OCI-LY1 (cell line): ENCODE data around the gene GOLGA6L7.
"Not testable (repeated sequence)": the region's sequence is repeated elsewhere in the genome, so short reads cannot be mapped to it uniquely, and the experiment has no call there.

ENCODE experiments used
- H2AFZ ChIP-seq: fragments of 200-600 bp; sonication (generic), shearing (Covaris generic); 2 replicates; pipeline ENCODE4 v1.6.0; 2014; ENCODE audit warnings: antibody characterized with exemption, mild to moderate bottlenecking, low read length
- H3F3A ChIP-seq: fragments of 200-600 bp; sonication (generic), shearing (Covaris generic); 2 replicates; pipeline ENCODE4 v1.6.0; 2014; ENCODE audit warnings: mild to moderate bottlenecking, antibody characterized with exemption, low read length, moderate library complexity; ENCODE audit not compliant: insufficient read depth
- H3K27ac ChIP-seq: fragments of 200-600 bp; sonication (generic); 2 replicates; pipeline ENCODE4 v1.5.1; 2014; ENCODE audit warnings: low read length, mixed run types, mild to moderate bottlenecking, low read depth; ENCODE audit not compliant: poor library complexity, severe bottlenecking
- H3K27me3 ChIP-seq: fragments of 200-600 bp; sonication (generic); 2 replicates; pipeline ENCODE4 v1.6.0; 2014; ENCODE audit warnings: antibody characterized with exemption, mild to moderate bottlenecking, low read length, moderate library complexity; ENCODE audit not compliant: insufficient read depth
- H3K36me3 ChIP-seq: fragments of 200-600 bp; sonication (generic); 2 replicates; pipeline ENCODE4 v1.6.1; 2014; ENCODE audit warnings: mild to moderate bottlenecking, antibody characterized with exemption, low read length, moderate library complexity, mixed read lengths; ENCODE audit not compliant: insufficient read depth
- H3K4me1 ChIP-seq: fragments of 200-600 bp; sonication (generic); 2 replicates; pipeline ENCODE4 v1.5.1; 2014; ENCODE audit warnings: mild to moderate bottlenecking, low read length, moderate library complexity; ENCODE audit not compliant: insufficient read depth, severe bottlenecking
- H3K4me2 ChIP-seq: fragments of 200-600 bp; sonication (generic), shearing (Covaris generic); 2 replicates; pipeline ENCODE4 v1.6.1; 2014; ENCODE audit warnings: low read length
- H3K4me3 ChIP-seq: fragments of 200-600 bp; sonication (generic); 2 replicates; pipeline ENCODE4 v1.5.1; 2014; ENCODE audit warnings: low read length, low read depth, mild to moderate bottlenecking, mixed read lengths; ENCODE audit not compliant: poor library complexity, severe bottlenecking
- H3K79me2 ChIP-seq: fragments of 200-600 bp; shearing (Covaris generic); 2 replicates; pipeline ENCODE4 v1.6.1; 2016; ENCODE audit warnings: mixed run types, low read length, mixed read lengths; ENCODE audit not compliant: insufficient read depth
- H3K9ac ChIP-seq: fragments of 200-600 bp; sonication (generic), shearing (Covaris generic); 2 replicates; pipeline ENCODE4 v1.6.1; 2014; ENCODE audit warnings: mild to moderate bottlenecking, low read length, mixed read lengths
- H3K9me2 ChIP-seq: fragments of 200-600 bp; sonication (generic), shearing (Covaris generic); 2 replicates; pipeline ENCODE4 v1.6.1; 2014; ENCODE audit warnings: low read depth, mild to moderate bottlenecking, low read length, mixed read lengths
- H3K9me3 ChIP-seq: fragments of 200-600 bp; shearing (Covaris generic); 2 replicates; pipeline ENCODE4 v1.6.1; 2014; ENCODE audit warnings: low read length, mixed read lengths
- H4K20me1 ChIP-seq: fragments of 200-600 bp; sonication (generic), shearing (Covaris generic); 2 replicates; pipeline ENCODE4 v1.6.0; 2016; ENCODE audit warnings: mild to moderate bottlenecking, low read length; ENCODE audit not compliant: insufficient read depth
- EZH2 ChIP-seq: fragments of 200-600 bp; sonication (generic), shearing (Covaris generic); IDR thresholded peaks from 2 replicates; pipeline ENCODE4 v1.8.0; 2017; ENCODE audit warnings: borderline replicate concordance, mixed run types, mild to moderate bottlenecking, antibody characterized with exemption, low read length, moderate library complexity, mixed read lengths
- TF ChIP-seq, protein P1 (sequence below): fragments of 200-600 bp; sonication (generic), shearing (Covaris generic); IDR thresholded peaks from 2 replicates; pipeline ENCODE4 v1.5.1; 2017; ENCODE audit warnings: mild to moderate bottlenecking, antibody characterized with exemption, low read length, moderate library complexity, mixed read lengths

Gene GOLGA6L7

DNA sequence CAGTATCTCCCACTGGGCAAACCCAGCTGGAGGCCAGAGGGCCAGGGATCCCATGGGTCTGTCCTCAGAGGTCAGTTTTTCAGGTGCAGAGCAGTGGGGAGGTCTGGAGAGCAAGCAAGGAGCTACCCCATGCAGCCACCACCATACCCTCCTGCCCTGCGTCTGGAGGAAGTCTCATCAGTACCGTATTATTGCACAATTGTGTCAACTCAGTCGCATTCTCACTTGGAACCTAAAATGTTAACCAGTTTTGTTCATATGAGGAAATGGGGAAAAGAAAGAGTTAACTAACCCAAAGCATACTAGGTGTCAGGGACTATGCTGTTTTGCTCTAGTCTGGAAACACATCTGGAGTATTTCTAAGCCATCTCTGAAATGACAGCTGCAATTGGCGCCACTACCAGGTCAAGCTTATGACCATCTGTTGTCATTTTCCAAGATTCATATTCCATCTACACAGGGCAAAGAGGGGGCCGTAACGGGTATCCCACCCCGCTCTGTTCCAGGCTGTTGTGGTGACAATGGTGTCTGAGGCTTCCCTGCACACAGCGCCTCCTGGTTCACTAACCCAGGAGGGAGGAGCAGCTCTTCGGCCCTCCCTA, 20.4 kb upstream of the GOLGA6L7 start:
- H3K27me3 ChIP-seq: no peaks in the 10 kb centered on the region
- H2AFZ ChIP-seq: no peak overlapping the region
- no peak for TF ChIP-seq EZH2
- TF ChIP-seq, protein P1, sequence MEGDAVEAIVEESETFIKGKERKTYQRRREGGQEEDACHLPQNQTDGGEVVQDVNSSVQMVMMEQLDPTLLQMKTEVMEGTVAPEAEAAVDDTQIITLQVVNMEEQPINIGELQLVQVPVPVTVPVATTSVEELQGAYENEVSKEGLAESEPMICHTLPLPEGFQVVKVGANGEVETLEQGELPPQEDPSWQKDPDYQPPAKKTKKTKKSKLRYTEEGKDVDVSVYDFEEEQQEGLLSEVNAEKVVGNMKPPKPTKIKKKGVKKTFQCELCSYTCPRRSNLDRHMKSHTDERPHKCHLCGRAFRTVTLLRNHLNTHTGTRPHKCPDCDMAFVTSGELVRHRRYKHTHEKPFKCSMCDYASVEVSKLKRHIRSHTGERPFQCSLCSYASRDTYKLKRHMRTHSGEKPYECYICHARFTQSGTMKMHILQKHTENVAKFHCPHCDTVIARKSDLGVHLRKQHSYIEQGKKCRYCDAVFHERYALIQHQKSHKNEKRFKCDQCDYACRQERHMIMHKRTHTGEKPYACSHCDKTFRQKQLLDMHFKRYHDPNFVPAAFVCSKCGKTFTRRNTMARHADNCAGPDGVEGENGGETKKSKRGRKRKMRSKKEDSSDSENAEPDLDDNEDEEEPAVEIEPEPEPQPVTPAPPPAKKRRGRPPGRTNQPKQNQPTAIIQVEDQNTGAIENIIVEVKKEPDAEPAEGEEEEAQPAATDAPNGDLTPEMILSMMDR: no peak
- H3K36me3 ChIP-seq: no peaks in the 10 kb centered on the region
- H3K9ac ChIP-seq: no peak overlapping the region
- no peak overlapping the region for H3K4me3 ChIP-seq
- no peaks in the 10 kb centered on the region for H4K20me1 ChIP-seq
- no peaks in the 10 kb centered on the region for H3K9me2 ChIP-seq
- H3K79me2 ChIP-seq: no peaks in the 10 kb centered on the region
- no peak overlapping the region for H3K27ac ChIP-seq
- no peak overlapping the region for H3K4me2 ChIP-seq
- no peaks in the 10 kb centered on the region for H3K4me1 ChIP-seq
- H3K9me3 ChIP-seq: no peaks in the 10 kb centered on the region
- no peaks in the 10 kb centered on the region for H3F3A ChIP-seq

DNA sequence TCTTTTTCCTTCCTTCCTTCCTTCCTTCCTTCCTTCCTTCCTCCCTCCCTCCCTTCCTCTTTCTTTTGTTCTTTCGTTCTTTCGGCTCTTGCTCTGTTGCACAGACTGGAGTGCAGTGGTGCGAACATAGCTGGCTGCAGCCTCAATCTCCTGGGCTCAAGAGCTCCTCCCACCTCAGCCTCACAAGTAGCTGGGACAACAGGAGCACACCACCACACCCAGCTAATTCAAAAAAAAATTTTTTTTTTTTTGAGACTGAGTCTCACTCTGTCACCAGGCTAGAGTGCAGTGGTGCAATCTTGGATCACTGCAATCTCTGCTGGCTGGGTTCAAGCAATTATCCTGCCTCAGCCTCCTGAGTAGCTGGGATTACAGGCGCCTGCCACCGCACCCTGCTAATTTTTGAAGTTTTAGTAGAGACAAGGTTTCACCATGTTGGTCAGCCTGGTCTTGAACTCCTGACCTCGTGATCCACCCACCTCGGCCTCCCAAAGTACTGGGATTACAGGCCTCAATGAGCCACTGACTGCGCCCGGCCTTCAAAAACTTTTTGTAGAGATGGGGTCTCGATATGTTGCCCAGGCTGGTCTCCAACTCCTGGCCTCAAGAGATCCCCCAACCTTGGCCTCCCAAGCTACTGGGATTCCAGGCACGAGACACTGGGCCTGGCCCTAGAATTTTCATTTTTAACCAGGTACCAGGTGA, 13.3 kb upstream of the GOLGA6L7 start:
- H2AFZ ChIP-seq, H3K9ac ChIP-seq, H3F3A ChIP-seq, H3K9me2 ChIP-seq, H3K27ac ChIP-seq, H3K9me3 ChIP-seq, H3K4me2 ChIP-seq, H3K27me3 ChIP-seq, H3K36me3 ChIP-seq, H3K79me2 ChIP-seq, H3K4me3 ChIP-seq, H3K4me1 ChIP-seq, H4K20me1 ChIP-seq: not testable (repeated sequence)

GRCh38 chr15:28861031-28861534, 12.6 kb upstream of the GOLGA6L7 start:
- H4K20me1 ChIP-seq: no peaks in the 10 kb centered on the region
- H3K4me1 ChIP-seq: no peaks in the 10 kb centered on the region
- H3K4me3 ChIP-seq: no peak overlapping the region
- no peaks in the 10 kb centered on the region for H3K79me2 ChIP-seq
- no peaks in the 10 kb centered on the region for H3K27me3 ChIP-seq
- TF ChIP-seq, protein P1: no peak
- TF ChIP-seq EZH2: no peak
- H3K9me3 ChIP-seq: no peaks in the 10 kb centered on the region
- no peak overlapping the region for H3K9ac ChIP-seq
- H3K4me2 ChIP-seq: no peak overlapping the region
- H3K9me2 ChIP-seq: no peaks in the 10 kb centered on the region
- no peaks in the 10 kb centered on the region for H3F3A ChIP-seq
- no peaks in the 10 kb centered on the region for H3K36me3 ChIP-seq
- no peak overlapping the region for H2AFZ ChIP-seq
- H3K27ac ChIP-seq: no peak overlapping the region

DNA sequence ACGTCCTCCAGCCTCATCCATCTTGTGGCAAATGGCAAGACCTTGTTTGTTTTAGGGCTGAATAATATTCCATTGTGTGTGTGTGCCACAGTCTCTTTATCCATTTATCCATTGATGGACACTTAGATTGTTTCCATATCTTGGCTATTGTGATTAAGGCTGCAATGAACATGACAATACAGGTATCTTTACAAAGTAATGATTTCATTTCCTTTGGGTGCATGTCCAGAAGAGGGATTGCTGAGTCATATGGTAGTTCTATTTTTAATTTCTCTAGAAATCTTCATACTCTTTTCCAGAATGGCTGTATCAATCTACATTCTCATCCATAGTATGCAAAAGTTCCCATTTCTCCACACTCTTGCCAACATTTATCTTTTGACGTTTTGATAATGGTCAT, 6.1 kb upstream of the GOLGA6L7 start:
- H3K27ac ChIP-seq, H3K9me3 ChIP-seq, H3K9me2 ChIP-seq, H4K20me1 ChIP-seq, H2AFZ ChIP-seq, H3K4me3 ChIP-seq, H3K9ac ChIP-seq, H3K4me2 ChIP-seq, H3K79me2 ChIP-seq, H3K4me1 ChIP-seq, H3F3A ChIP-seq, H3K36me3 ChIP-seq, H3K27me3 ChIP-seq: not testable (repeated sequence)

DNA sequence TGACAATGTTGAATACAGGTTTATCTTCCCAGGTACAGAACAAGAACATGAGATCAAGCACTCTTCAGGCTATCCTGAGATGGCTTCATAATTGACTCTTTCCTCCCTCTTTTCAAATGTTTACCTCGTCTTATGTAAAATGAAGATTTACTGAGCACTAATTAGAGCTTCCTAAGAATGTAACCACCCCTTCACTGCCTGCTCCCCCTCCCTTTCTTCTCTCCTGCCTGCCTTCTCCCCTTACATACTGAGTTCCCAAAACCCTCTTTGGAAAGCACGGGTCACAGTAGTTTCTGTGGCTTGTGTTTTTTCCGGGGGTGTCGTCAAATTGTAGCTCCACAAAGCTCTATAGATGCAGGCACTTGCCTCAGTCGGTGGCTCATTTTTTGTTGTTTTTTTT, 5.2 kb upstream of the GOLGA6L7 start:
- not testable (repeated sequence) for H3K9me3 ChIP-seq, H3K4me3 ChIP-seq, H3K9ac ChIP-seq, H3K27ac ChIP-seq, H3K79me2 ChIP-seq, H3K4me2 ChIP-seq, H3K27me3 ChIP-seq, H3K36me3 ChIP-seq, H3F3A ChIP-seq, H4K20me1 ChIP-seq, H2AFZ ChIP-seq, H3K4me1 ChIP-seq, H3K9me2 ChIP-seq

GRCh38 chr15:28849766-28850165, 1.3 kb upstream of the GOLGA6L7 start:
- H3K4me2 ChIP-seq, H3K36me3 ChIP-seq, H3F3A ChIP-seq, H3K27ac ChIP-seq, H2AFZ ChIP-seq, H3K4me3 ChIP-seq, H3K9ac ChIP-seq, H3K79me2 ChIP-seq, H4K20me1 ChIP-seq, H3K4me1 ChIP-seq, H3K9me2 ChIP-seq, H3K27me3 ChIP-seq, H3K9me3 ChIP-seq: not testable (repeated sequence)
